IMR-90 (cell line): Measurements from ENCODE around the gene SUN5. TPM values are rescaled to one million over a fixed set of nuclear protein-coding genes. Genes with fewer than 3 reads are reported as not detected.

ENCODE experiments used
- ATAC-seq: fragments of 200-7000 bp; cut with Tn5 transposase; 2 replicates; pipeline ENCODE4 v1.9.1; 2020; ENCODE audit warnings: low read depth, mild to moderate bottlenecking, moderate library complexity
- BruUV-seq: library from RNA; stranded (reverse); fragments of 400-500 nt; replicated peaks from 2 replicates; lab custom pipeline; 2021; lab: Mats Ljungman, UMichigan
- CTCF ChIA-PET: fragments of 300-600 bp; formaldehyde crosslinking; extraction: SDS; loops from one replicate; lab custom pipeline; 2021; ENCODE audit warnings: antibody characterized with exemption; lab: Yijun Ruan, JAX
- POLR2A ChIA-PET: fragments of 300-600 bp; sonication (Branson Sonifier 250); formaldehyde crosslinking; loops from one replicate; lab custom pipeline; 2022; ENCODE audit warnings: antibody characterized with exemption; ENCODE audit not compliant: unreplicated experiment; lab: Charles Lee
- DNase-seq: peaks from one replicate; pipeline ENCODE4 v3.0.0; 2013
- H2AFZ ChIP-seq: replicated peaks from 2 replicates; pipeline ENCODE3; 2013; ENCODE audit warnings: low read length, mild to moderate bottlenecking; ENCODE audit not compliant: poor library complexity
- H2AK5ac ChIP-seq: 2 replicates; pipeline ENCODE4 v1.6.1; 2013; ENCODE audit warnings: low read depth, low read length, inconsistent platforms
- H2AK9ac ChIP-seq: replicated peaks from 2 replicates; pipeline ENCODE3; 2013; ENCODE audit warnings: mild to moderate bottlenecking, low read depth, low read length, moderate library complexity; ENCODE audit not compliant: poor library complexity
- H2BK120ac ChIP-seq: 2 replicates; pipeline ENCODE4 v1.6.1; 2013; ENCODE audit warnings: low read depth, low read length, inconsistent platforms
- H2BK15ac ChIP-seq: 3 replicates; pipeline ENCODE4 v1.6.1; 2013; ENCODE audit warnings: low read depth, low read length, inconsistent platforms
- H2BK20ac ChIP-seq: 2 replicates; pipeline ENCODE4 v1.6.1; 2013; ENCODE audit warnings: low read depth, mild to moderate bottlenecking, inconsistent platforms, low read length, moderate library complexity
- H2BK5ac ChIP-seq: 2 replicates; pipeline ENCODE4 v1.6.1; 2013; ENCODE audit warnings: mild to moderate bottlenecking, low read depth, low read length, inconsistent platforms; ENCODE audit not compliant: poor library complexity, severe bottlenecking
- H3K14ac ChIP-seq: replicated peaks from 2 replicates; pipeline ENCODE4 v1.6.1; 2013; ENCODE audit warnings: low read depth, low read length, inconsistent platforms
- H3K18ac ChIP-seq: 2 replicates; pipeline ENCODE4 v1.6.1; 2013; ENCODE audit warnings: low read depth, low read length, control low read depth
- H3K23ac ChIP-seq: 2 replicates; pipeline ENCODE4 v1.6.1; 2013; ENCODE audit warnings: low read depth, low read length, inconsistent platforms
- H3K27ac ChIP-seq: 2 replicates; pipeline ENCODE4 v1.5.1; 2013; ENCODE audit warnings: mild to moderate bottlenecking, control low read depth, low read length; ENCODE audit not compliant: insufficient read depth
- H3K27me3 ChIP-seq: 2 replicates; pipeline ENCODE4 v1.6.1; 2013; ENCODE audit warnings: low read length; ENCODE audit not compliant: control insufficient read depth, insufficient read depth
- H3K36me3 ChIP-seq: 2 replicates; pipeline ENCODE4 v1.6.1; 2013; ENCODE audit warnings: low read length, mixed read lengths; ENCODE audit not compliant: control insufficient read depth, insufficient read depth
- H3K4ac ChIP-seq: 2 replicates; pipeline ENCODE4 v1.6.1; 2013; ENCODE audit warnings: low read depth, low read length, inconsistent platforms
- H3K4me1 ChIP-seq: 2 replicates; pipeline ENCODE4 v1.6.1; 2013; ENCODE audit warnings: low read length, mixed read lengths; ENCODE audit not compliant: control insufficient read depth, insufficient read depth
- H3K4me2 ChIP-seq: 2 replicates; pipeline ENCODE4 v1.6.1; 2013; ENCODE audit warnings: low read depth, mild to moderate bottlenecking, control low read depth, low read length, moderate library complexity
- H3K4me3 ChIP-seq: 2 replicates; pipeline ENCODE4 v1.5.1; 2013; ENCODE audit warnings: low read depth, mild to moderate bottlenecking, control low read depth, low read length, moderate library complexity; ENCODE audit not compliant: insufficient read depth
- H3K56ac ChIP-seq: 2 replicates; pipeline ENCODE4 v1.6.1; 2013; ENCODE audit warnings: low read length, inconsistent platforms; ENCODE audit not compliant: insufficient read depth; ENCODE audit errors: extremely low read depth
- H3K79me1 ChIP-seq, 2 experiments: 2 replicates each; pipeline ENCODE4 v1.6.1; 2013; ENCODE audit warnings: low read length in 2 of 2, inconsistent platforms in 1 of 2, low read depth in 1 of 2
- H3K9ac ChIP-seq: 2 replicates; pipeline ENCODE4 v1.6.1; 2013; ENCODE audit warnings: low read depth, low read length, control low read depth
- H3K9me1 ChIP-seq: 2 replicates; pipeline ENCODE4 v1.6.1; 2013; ENCODE audit warnings: low read length, inconsistent platforms; ENCODE audit not compliant: insufficient read depth
- H3K9me3 ChIP-seq: 2 replicates; pipeline ENCODE4 v1.6.1; 2013; ENCODE audit warnings: low read length; ENCODE audit not compliant: control insufficient read depth, insufficient read depth
- H4K20me1 ChIP-seq: 2 replicates; pipeline ENCODE4 v1.6.1; 2013; ENCODE audit warnings: low read length, inconsistent platforms; ENCODE audit not compliant: insufficient read depth
- H4K5ac ChIP-seq: 2 replicates; pipeline ENCODE4 v1.6.1; 2013; ENCODE audit warnings: mild to moderate bottlenecking, low read depth, low read length, control low read depth
- H4K8ac ChIP-seq, 2 experiments: 2 replicates each; pipeline ENCODE4 v1.6.1; 2013; ENCODE audit warnings: low read depth in 2 of 2, low read length in 2 of 2, control low read depth in 1 of 2, inconsistent platforms in 1 of 2
- H4K91ac ChIP-seq: 2 replicates; pipeline ENCODE4 v1.6.1; 2013; ENCODE audit warnings: low read depth, low read length, inconsistent platforms; ENCODE audit not compliant: insufficient read depth
- MAFK ChIP-seq: IDR thresholded peaks from 2 replicates; pipeline ENCODE4 v1.6.1; 2012; ENCODE audit warnings: low read depth, low read length, improper control_type of control experiment
- RAD21 ChIP-seq: IDR thresholded peaks from 2 replicates; pipeline ENCODE4 v1.6.1; 2012; ENCODE audit warnings: low read length, improper control_type of control experiment
- WGBS, 2 experiments: methylation state at CpG; one replicate each; pipeline versions ENCODE4 v1.1.5 to v1.1.7; 2013; ENCODE audit warnings: missing lambda C conversion rate in 2 of 2; ENCODE audit not compliant: insufficient read length in 1 of 2; ENCODE audit errors: extremely low coverage in 2 of 2; 5-methylcytosine and 5-hydroxymethylcytosine counted together
- dilution Hi-C: fragments of 300-500 bp; cut with HindIII; formaldehyde crosslinking; loops from one replicate; pipeline ENCODE4 v1.14.3; 2018; ENCODE audit warnings: low sequenced_read_pairs; ENCODE audit not compliant: unreplicated experiment
- in situ Hi-C: fragments of 300-500 bp; cut with MboI; formaldehyde crosslinking; loops from 3 replicates; pipeline ENCODE4 v1.14.3; 2019; ENCODE audit warnings: low sequenced_read_pairs, inconsistent platforms, mixed read lengths
- intact Hi-C: fragments of 100-400 bp; cut with micrococcal nuclease; formaldehyde crosslinking; loops from 2 replicates; pipeline ENCODE4 v1.10.0; 2022
- polyA plus RNA-seq, 3 experiments: library from polyadenylated mRNA; depleted of rRNA; stranded (reverse); fragments of >200 nt; gene quantifications; 2 replicates each; pipeline ENCODE4 v1.2.3, GENCODE V29; 2012; ENCODE audit warnings: low replicate concordance in 1 of 3
- total RNA-seq: library from RNA; depleted of rRNA; stranded (reverse); fragments of >200 nt; gene quantifications from 2 replicates; pipeline ENCODE4 v1.2.3, GENCODE V29; 2012

Gene SUN5
- total and polyA plus RNA-seq, 2 of the 4 experiments (the other 2 are of a cell fraction) = not detected

DNA sequence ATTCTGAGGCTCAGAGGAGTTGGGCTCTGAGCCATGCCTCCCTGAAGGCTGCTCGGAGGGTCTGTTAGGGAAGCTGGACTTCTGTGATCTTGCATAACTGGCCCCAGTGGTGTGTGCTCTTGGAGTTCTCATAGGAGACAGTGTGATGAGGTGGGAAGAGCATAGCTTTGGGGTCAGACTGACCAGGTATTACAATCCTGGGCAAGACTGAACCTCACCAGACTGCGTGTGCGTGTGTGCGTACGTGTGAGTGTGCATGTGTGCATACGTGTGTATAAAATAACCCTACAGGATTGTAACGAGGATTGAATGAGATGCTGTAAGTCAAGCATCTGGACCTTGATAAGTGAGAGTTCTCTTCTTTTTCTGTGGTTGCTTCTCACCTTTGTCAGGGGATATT lies 13.3 kb upstream of the SUN5 start:
- DNase-seq (no peak), ATAC-seq (no peak)
- Histone ChIP-seq H3K9me1 (no peaks in the 10 kb centered on the region), H2BK20ac (no peak overlapping the region), H3K23ac (no peak overlapping the region), H3K9ac (no peak overlapping the region), H3K4ac (no peak overlapping the region), H3K36me3 (no peaks in the 10 kb centered on the region), H3K4me2 (no peak overlapping the region), H2AK5ac (no peak overlapping the region), H2BK15ac (no peak overlapping the region), H2AFZ (no peak overlapping the region), H3K14ac (no peak overlapping the region), H3K56ac (no peak overlapping the region), H2AK9ac (no peak overlapping the region), H2BK5ac (no peak overlapping the region), H4K8ac (no peak overlapping the region), H3K27ac (no peak overlapping the region), H3K9me3 (no peaks in the 10 kb centered on the region), H3K79me1 (no peaks in the 10 kb centered on the region), H4K91ac (no peak overlapping the region), H3K4me1 (no peaks in the 10 kb centered on the region), H3K27me3 (peaks cover 14% of the 10 kb centered on the region), H4K20me1 (no peaks in the 10 kb centered on the region), H4K5ac (no peak overlapping the region), H3K18ac (no peak overlapping the region), H2BK120ac (no peak overlapping the region), H3K4me3 (no peak overlapping the region)
- POLR2A ChIA-PET = no interaction called here
- dilution Hi-C loops (no loop called here), intact Hi-C loops (no loop called here), in situ Hi-C loops (no loop called here)
- TF ChIP-seq RAD21 (no peak), MAFK (no peak)
- WGBS, 2 experiments = 0% methylated on average over 1 of the region's 7 CpGs; no CpG with 5 or more reads in 1 of the 2 experiments
- BruUV-seq = no TSS peak
- CTCF ChIA-PET = no interaction called here
